NCI-H187 (cell line): ENCODE results near the gene RABL6.
"Not testable (repeated sequence)": the region's sequence is repeated elsewhere in the genome, so short reads cannot be mapped to it uniquely, and the experiment has no call there.

Experiments
- DNase-seq, 2 experiments: peaks; one replicate each; lab custom pipeline; 2025; lab: John Stamatoyannopoulos, UW

Gene RABL6

DNA sequence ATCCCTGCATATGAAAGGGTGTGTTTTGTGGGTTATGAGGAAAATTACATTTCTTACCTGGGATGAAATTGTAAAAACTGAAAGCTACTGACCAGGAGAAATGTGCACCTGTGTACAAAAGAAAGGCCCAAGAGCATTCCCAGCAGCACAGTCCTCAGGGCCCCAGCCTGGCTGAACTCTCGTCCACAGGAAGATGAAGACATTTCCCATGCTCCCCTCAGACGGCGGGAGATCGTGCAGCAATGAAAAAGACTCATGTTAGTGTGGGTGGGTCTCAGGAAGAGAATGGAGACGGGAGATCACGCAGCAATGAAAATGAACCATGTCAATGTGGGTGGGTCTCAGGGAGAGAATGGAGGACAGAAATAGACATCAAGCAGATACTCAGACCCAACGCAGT is 30.8 kb upstream of the RABL6 start:
- DNase-seq = no peak

GRCh38 chr9:136777359-136777758 is 30.4 kb upstream of the RABL6 start:
- DNase-seq = no peak

DNA sequence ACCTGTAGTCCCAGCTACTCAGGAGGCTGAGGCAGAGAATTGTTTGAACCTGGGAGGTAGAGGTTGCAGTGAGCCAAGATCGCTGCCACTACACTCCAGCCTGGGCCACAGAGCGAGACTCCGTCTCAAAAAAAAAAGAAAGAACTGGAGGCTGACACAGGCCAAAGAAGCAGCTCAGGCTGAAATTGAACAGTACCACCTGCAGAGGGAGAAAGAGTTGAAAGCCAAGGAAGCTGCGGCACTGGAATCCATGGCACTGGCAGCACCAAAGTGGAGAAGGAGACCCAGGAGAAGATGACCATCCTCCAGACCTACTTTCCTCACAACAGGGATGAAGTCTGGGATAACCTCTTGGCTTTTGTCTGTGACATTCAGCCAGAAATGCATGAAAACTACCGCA is 27.9 kb upstream of the RABL6 start:
- DNase-seq = no peak

- DNase-seq = no peak
Observed at GRCh38 chr9:136782452-136782851, 25.3 kb upstream of the RABL6 start.

- DNase-seq = no peak
Observed at GRCh38 chr9:136784249-136784996, 23.3 kb upstream of the RABL6 start.

GRCh38 chr9:136784997-136785361 is 22.8 kb upstream of the RABL6 start:
- no peak for DNase-seq

GRCh38 chr9:136785565-136786355 is 22.0 kb upstream of the RABL6 start:
- not testable (repeated sequence) for DNase-seq

GRCh38 chr9:136786451-136786850 is 21.3 kb upstream of the RABL6 start:
- DNase-seq = no peak

- DNase-seq = not testable (repeated sequence)
Observed at GRCh38 chr9:136786983-136787382, 20.8 kb upstream of the RABL6 start.

DNA sequence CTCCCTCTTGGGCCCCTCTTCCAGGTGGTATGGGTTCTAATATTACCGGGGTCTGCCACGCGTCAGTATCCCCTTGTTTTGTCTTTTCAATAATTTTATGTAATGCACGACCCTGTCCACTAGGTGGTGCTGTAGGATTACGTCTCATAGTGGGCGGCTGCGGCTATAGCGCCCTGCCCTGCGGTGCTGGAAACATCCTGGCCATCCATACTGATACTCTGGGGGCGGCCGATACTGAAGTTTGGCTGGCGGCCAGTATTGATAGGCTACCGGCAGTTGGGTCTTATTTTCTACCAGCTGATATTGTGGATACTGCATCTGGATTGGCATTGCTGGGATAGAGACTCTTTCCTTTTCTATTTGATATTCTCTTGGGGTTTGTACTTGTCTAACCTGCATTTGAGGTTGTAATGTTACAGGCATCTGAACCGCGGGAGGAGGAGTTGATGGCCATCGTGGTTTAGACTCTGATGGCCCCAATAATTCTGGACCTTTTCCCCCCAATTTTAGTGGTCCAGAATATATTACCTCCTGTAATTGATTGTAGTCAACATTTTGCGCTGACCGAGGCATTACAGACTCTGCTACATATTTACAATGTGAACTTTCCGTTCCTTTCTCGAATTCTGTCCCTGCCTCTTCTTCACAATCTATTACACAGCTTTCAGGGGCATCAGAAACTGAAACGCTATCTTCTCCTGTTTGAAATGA is 19.9 kb upstream of the RABL6 start:
- DNase-seq = peak in 1 of 2 experiments; percentile 39

- not testable (repeated sequence) for DNase-seq
Observed at GRCh38 chr9:136788644-136789522, 18.9 kb upstream of the RABL6 start.

DNA sequence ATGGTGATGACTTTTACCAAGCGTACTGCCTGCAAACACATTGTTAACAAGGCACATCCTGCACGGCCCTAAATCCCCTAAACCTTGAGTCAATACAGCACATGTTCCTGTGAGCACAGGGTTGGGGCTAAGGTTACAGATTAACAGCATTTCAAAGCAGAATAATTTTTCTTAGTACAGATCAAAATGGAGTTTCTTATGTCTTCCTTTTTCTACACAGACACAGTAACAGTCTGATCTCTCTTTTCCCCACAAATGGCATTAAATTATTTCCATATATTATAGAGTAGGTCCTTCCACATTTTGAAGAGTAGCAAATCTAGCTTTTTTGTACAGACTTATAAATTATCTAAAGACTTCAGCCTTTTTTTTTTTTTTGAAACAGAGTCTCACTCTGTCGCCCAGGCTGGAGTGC is 18.2 kb upstream of the RABL6 start:
- DNase-seq = no peak

DNA sequence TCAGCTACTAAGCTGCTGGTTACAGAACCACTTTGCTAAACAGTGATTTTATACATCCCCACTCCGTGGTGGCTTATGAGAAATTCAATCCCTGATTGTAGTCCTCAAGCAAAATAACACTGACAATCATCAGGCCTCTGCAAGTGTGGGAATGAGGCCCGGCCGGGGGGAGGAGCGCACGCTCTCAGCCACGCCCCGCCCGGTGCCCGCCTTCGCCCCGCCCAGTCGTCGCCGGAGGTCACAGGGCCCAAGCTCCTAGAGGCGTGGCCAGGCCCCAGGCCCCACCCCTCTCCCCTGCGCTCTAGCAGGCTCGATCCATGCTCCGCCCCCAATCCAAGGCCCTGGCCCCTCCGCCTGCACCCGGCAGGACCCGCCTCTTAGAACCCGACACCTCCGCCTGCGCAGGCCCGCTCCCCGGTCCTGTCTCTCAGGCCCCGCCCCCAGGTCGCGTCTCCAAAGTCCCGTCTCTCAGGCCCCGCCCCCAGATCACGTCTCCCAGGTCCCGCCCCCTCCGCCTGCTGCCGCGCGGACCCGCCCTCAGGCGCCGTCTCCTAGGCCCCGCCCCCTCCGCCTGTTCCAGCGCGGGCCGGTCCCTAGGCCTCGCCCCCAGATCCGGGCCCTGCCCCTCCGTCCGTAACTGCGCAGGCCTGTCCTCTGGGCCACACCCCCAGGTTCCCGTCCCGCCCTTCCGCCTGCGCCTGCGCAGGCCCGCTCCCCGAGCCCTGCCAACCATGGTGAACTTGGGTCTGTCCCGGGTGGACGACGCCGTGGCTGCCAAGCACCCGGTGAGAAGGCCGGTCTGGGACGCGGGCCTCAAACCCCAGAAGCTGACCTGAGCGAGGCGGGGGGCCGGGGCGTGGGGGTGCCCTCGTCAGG is 16.9 kb upstream of the RABL6 start, which contains the start of gene TMEM141:
Gene TMEM141, plus strand, starts transcription at position 705 of the 876 bp plus-strand sequence. Its CDS starts 27 bp downstream, at position 732.
- DNase-seq = peak; percentile 96 to 97

DNA sequence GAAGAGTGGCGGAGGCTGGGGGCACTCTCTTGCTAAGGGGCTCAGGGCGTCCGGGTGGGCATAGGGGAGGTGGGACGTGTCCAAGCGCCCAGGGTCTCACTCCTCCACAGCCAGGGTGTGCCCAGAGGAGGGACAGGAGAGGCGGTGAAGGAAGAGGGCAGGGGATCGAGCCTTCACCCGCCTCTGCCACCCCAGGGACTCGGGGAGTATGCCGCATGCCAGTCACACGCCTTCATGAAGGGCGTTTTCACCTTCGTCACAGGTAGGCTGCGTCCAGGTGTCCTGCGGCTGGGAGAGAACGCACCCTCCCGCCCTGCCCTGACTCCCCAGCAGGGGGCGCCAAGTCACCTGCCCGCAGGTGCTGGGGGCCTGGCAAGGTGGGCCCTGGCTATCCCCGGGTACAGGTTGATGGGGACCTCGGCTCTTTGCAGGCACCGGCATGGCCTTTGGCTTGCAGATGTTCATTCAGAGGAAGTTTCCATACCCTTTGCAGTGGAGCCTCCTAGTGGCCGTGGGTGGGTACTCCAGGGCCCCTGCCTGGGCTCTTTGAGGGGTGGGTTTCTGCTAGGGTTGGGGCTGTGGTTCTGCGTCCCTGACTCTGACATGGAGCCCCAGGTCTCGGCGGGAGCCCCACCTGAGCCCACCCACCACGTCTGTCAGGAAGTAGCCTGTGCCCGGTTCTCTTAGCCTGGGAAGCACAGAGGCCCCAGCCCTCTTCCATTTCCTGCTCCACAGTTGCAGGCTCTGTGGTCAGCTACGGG is 16.1 kb upstream of the RABL6 start:
- DNase-seq = no peak

- DNase-seq = no peak
Observed at GRCh38 chr9:136792321-136793085, 15.2 kb upstream of the RABL6 start.

DNA sequence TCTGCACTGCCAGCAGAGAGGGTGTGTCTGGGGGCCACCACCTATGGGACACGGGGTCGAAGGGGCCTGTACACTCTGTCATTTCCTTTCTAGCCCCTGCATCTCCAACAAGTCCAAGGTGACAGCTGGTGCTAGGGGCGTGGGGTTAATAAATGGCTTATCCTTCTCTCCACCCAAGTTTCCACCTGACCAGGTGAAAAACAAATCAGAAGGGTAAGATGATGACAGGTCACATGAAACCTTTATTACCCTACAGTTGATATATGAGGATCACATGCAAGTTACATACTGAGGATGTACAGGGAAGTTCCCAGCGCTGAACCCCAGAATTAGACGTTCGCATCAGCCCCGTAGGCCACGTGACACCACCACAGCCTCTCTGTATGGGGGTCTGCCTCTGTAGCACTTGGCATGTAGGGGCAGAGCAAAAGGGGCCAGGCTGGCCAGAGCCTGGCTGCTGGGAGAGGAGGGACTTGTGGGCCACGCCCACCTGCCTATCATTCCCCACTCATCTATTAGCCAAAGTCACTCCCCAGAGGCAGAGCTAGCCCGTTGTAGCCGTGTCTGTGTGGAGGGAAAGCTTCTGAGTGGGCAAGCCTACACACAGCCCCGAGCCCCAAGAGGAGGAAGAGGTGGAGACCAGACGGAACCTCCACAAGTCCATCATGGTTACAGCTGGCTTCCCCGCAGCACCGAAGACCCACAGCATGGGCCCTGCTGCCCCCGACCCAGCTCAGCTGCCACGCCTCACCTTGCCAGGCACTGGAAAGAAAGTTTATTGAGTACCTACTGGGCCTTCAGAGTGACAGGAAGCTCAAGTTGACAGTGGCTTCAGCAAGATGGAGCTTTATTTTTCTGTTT is 14.4 kb upstream of the RABL6 start:
- DNase-seq = no peak

DNA sequence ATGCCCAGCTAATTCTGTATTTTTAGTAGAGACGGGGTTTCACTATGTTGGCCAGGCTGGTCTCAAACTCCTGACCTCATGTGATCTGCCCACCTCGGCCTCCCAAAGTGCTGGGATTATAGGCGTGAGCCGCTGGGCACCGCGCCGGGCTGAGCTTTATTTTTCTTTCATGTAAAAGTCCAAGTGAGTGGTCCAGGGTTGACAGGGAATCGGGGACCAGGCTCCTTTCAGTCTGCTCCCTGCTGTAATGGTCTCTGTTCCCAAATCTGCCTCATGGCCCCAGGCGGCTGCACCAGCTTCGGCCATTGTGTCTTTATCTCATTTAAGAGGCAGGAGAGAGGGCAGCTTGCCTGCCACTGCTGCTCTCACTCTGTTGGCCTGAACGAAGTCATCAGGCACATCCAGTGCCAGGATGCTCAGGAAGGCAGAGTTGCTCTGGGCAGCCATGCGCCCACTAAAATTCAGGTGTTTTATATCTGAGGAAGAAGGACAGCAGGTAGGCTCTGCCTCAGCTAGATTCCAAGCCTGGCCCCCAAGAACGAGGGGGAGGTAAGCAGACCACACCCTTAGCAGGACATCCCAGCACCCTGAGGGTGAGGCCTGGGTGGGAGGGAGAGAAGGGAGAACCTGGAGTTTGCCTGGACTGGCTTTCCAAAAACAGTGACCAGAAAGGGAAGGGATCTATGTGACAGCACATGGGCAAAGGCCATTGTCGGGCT is 13.3 kb upstream of the RABL6 start:
- DNase-seq = no peak

DNA sequence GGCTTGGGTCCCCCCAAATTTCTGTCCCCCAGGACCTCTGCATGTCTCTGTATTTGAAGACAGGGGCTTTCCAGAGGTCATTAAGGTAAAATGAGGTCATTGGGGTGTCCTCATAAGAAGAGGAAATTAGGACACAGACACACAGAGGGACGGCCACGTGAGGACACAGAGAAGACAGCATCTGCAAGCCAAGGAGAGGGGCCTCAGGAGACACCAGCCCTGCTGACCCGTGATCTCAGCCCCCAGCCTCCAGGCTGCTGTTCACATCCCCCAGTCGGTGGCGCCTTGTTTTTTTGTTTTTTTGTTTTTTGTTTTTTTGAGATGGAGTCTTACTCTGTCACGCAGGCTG is 12.8 kb upstream of the RABL6 start:
- no peak for DNase-seq
